Measurements from ENCODE around the gene CBFA2T2.

Gene CBFA2T2

GRCh38 chr20:33677991-33678702, 188.3 kb downstream of the CBFA2T2 start:
- no peak for TF ChIP-seq CTCF (IDR thresholded peaks at IDR 0.05; ENCODE audit: low read depth, low read length)
- H3K4me3 ChIP-seq (ENCODE audit: low read depth, low read length): no peak overlapping the region

- no peak for TF ChIP-seq CTCF (IDR thresholded peaks at IDR 0.05; ENCODE audit: low read depth, low read length)
- no peak overlapping the region for H3K4me3 ChIP-seq (ENCODE audit: low read depth, low read length)
These were observed 190.0 kb downstream of the CBFA2T2 start for GRCh38 chr20:33679758-33680485.

- TF ChIP-seq CTCF (IDR thresholded peaks at IDR 0.05; ENCODE audit: low read depth, low read length): no peak
- no peak overlapping the region for H3K4me3 ChIP-seq (ENCODE audit: low read depth, low read length)
These were observed 190.8 kb downstream of the CBFA2T2 start for GRCh38 chr20:33680686-33681085.

GRCh38 chr20:33681288-33681687, 191.4 kb downstream of the CBFA2T2 start:
- no peak overlapping the region for H3K4me3 ChIP-seq (ENCODE audit: low read depth, low read length)
- TF ChIP-seq CTCF (IDR thresholded peaks at IDR 0.05; ENCODE audit: low read depth, low read length): no peak

- no peak for TF ChIP-seq CTCF (IDR thresholded peaks at IDR 0.05; ENCODE audit: low read depth, low read length)
- H3K4me3 ChIP-seq (ENCODE audit: low read depth, low read length): no peak overlapping the region
These were observed 191.9 kb downstream of the CBFA2T2 start for GRCh38 chr20:33681728-33682353.

- TF ChIP-seq CTCF (IDR thresholded peaks at IDR 0.05; ENCODE audit: low read depth, low read length): no peak
These were observed 194.8 kb downstream of the CBFA2T2 start for GRCh38 chr20:33684533-33685327.

More at GRCh38 chr20:33684533-33685327, 194.8 kb downstream of the CBFA2T2 start:
- peak overlapping the region; percentile 62 for H3K4me3 ChIP-seq (ENCODE audit: low read depth, low read length)

Data from WI38 (cell line).